ENCODE results near the gene GULP1.

Gene GULP1

DNA sequence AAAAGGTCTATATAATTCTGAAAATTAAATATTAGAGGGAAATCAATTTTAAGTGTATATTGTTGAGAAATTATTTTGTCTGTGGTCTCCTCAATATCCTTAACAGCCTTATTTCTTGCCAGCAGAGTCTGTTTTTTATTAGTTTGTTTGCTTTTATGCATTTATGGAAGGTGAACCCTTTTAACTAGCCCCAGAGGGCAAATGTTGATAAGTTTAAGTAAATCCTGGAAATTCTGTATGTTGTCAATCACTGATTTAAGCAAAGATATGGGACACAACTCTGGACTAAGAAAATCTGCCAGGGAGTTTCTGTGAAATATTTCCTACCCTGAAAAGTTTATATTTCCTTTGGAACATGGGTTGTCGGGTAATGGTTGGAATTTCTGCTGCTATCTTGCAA lies 343.0 kb downstream of the GULP1 start:
- TF ChIP-seq, protein P1, sequence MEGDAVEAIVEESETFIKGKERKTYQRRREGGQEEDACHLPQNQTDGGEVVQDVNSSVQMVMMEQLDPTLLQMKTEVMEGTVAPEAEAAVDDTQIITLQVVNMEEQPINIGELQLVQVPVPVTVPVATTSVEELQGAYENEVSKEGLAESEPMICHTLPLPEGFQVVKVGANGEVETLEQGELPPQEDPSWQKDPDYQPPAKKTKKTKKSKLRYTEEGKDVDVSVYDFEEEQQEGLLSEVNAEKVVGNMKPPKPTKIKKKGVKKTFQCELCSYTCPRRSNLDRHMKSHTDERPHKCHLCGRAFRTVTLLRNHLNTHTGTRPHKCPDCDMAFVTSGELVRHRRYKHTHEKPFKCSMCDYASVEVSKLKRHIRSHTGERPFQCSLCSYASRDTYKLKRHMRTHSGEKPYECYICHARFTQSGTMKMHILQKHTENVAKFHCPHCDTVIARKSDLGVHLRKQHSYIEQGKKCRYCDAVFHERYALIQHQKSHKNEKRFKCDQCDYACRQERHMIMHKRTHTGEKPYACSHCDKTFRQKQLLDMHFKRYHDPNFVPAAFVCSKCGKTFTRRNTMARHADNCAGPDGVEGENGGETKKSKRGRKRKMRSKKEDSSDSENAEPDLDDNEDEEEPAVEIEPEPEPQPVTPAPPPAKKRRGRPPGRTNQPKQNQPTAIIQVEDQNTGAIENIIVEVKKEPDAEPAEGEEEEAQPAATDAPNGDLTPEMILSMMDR (IDR thresholded peaks at IDR 0.05; ENCODE audit: control extremely low read depth, extremely low read depth, low read depth, missing control alignments), result no peak
- DNase-seq (ENCODE audit: extremely low spot score), result no peak
- CTCF ChIA-PET, result no interaction called here
- POLR2A ChIA-PET, result no interaction called here
